ENCODE measurements around the gene CERS5.

The CERS5 gene, protein sequence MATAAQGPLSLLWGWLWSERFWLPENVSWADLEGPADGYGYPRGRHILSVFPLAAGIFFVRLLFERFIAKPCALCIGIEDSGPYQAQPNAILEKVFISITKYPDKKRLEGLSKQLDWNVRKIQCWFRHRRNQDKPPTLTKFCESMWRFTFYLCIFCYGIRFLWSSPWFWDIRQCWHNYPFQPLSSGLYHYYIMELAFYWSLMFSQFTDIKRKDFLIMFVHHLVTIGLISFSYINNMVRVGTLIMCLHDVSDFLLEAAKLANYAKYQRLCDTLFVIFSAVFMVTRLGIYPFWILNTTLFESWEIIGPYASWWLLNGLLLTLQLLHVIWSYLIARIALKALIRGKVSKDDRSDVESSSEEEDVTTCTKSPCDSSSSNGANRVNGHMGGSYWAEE

DNA sequence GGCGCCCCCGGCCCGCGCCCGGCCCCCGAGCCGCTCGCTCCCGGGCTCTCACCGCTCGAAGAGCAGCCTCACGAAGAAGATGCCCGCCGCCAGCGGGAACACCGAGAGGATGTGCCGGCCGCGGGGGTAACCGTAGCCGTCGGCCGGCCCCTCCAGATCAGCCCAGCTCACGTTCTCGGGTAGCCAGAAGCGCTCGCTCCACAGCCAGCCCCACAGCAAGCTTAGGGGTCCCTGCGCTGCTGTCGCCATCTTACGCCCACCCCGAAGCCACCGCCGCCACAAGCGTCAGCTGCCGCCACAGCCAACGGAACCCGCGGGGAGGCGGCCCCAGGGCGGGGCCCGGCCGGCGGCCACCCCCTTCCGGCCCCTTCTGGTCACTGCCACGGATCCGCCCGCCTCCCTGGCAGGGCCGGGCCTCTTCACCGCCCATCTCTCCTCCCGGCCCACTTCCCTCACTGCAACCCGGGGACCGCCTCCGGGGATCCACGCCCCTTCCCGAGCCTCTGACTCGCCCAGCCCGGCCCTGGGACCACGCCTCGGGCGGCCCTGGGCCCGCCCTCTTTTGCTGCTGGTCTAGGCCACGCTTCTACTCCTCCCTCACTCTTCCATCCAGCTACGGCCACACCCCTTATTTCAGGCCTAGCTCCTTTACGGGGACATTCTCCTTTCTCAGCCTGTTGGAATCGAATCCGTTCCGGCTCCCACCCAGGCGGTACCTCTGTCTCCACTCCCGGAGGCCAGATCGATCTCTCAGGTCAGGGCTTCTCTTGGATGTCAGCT is at the start of gene CERS5:
Gene CERS5 (minus strand): TSS at position 321 of the 780 bp plus-strand sequence. CDS start 72 bp downstream, at position 249.
- peak; percentile 99 for DNase-seq (ENCODE audit: low spot score)

DNA sequence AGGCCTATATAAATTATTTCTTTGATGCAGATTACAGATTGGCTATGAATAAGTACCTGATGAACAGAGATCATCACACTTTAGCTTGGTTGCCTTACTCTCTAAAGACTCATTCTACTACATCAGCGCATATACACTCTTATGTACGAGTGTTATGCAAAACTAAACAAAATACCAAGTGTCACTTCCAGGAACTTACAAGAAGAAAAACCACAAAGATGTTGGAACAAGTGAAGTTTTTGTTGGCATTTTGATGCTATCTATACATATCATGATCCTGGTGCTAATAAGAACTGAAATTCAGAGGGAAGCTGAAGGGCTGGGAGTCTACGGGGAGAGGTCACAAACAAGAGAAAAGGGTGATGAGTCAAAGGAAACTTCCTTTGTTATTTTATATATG is 47.9 kb upstream of the CERS5 start:
- no peak for DNase-seq (ENCODE audit: low spot score)

- no peak for DNase-seq (ENCODE audit: low spot score)
Measured at GRCh38 chr12:50214018-50214417, 46.8 kb upstream of the CERS5 start.

GRCh38 chr12:50213439-50213838 is 46.3 kb upstream of the CERS5 start:
- DNase-seq (ENCODE audit: low spot score), result no peak

DNA sequence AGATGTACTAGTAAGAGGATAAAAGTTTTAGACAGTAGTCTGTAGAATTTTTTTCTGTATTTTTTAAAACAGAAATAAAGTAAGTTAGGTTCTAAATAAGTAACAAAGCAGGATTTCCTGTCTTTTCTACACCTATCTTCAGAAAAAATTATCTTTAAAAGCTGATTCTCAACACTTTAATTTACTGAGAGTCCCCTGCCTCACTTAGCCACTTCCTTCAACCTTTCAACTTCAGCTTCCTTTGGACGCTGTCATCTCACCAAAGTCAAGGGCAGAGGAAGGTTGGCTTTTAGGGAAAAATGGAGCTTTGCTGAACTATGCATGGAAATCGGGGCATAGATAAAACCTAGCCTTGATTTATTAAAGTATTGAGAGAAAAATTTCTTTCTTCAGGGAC is 44.9 kb upstream of the CERS5 start:
- DNase-seq (ENCODE audit: low spot score), result no peak

- DNase-seq (ENCODE audit: low spot score), result no peak
Measured at GRCh38 chr12:50211392-50212070, 44.4 kb upstream of the CERS5 start.

DNA sequence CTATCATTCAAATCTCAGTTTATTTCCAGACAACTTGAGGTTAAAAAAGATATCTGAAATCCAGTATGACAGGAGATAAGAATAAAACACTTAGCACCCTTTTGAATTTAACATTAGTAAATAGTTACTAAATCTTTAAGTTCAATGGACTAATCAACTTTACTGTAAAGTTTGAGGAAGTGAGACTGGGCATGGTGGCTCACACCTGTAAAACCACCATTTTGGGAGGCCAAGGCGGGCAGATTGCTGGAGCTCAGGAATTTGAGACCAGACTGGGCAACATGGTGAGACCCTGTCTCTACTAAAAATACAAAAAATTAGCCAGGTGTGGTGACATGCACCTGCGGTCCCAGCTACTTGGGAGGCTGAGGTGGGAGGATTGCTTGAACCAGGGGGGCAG is 40.3 kb upstream of the CERS5 start:
- DNase-seq (ENCODE audit: low spot score), result no peak

DNA sequence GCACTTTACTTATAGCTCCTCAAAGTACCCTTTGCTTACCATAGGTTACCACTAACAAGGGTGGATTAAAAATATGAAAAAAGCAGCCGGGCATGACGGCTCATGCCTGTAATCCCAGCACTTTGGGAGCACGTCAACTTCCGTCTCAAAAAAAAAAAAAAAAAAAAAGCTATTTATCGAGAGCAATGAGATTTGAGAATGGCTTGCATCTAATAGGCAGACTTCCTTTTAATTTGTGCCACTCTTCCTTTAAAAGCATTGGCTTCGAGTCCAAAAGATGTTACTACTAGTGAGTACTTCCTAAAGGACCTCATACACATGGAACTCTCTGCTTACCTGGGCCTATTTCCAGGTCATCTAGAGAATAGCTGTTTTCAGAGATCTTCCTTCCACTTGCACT is 38.5 kb upstream of the CERS5 start:
- DNase-seq (ENCODE audit: low spot score), result no peak

- no peak for DNase-seq (ENCODE audit: low spot score)
Measured at GRCh38 chr12:50203691-50204090, 36.5 kb upstream of the CERS5 start.

GRCh38 chr12:50201987-50202521 is 34.9 kb upstream of the CERS5 start:
- no peak for DNase-seq (ENCODE audit: low spot score)

DNA sequence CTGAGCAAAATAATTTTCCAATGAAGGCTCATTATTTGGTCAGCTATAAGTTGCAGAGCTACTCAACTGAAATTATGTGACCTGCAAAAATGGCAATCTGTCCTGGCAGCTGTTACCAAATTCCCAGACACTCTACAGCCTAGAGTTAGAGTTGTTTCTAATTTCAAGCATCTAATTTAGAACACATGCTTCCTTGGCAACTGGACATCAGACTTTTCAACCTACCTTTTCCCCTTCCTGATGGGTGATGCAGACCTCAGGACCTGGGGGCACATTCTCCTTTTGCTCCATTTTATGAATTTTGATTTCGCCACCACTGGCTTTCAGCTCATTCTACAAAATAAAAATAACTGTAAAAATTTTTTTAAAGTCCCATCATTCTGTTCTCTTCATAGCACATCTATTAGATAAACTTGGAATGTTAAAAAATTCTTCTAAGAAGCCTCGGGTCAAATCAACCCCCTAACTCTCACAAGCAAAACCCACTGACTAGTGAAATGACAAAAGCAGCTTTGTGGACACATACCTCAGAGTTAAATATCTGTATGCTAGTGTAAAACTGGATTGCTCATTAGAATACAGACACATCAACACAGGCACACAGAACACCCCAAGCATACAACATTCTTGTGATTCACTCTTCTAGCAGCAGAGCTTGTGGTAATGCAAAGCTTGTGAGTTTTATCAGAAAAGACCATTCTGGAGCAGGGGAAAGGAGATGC is 33.5 kb upstream of the CERS5 start:
- no peak for DNase-seq (ENCODE audit: low spot score)

- no peak for DNase-seq (ENCODE audit: low spot score)
Measured at GRCh38 chr12:50198829-50199228, 31.7 kb upstream of the CERS5 start.

DNA sequence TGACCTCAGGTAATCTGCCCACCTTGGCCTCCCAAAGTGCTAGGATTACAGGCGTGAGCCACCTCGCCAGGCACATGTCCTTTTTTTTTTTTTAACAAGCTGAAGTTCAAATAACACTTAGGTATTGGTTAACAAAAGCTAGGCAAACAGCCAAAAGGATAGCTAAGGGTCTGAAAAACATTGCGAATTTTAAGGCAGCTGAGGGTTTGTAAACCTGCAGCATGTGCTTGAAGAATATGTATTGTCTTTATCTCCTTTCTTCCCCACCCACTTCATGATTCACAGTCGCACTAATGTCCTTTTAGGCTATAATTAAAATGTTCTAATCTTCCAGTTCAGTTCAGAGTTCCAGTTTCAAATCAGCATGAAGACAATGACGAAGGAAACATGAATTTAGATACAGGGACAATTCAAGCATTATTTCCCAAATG is 30.1 kb upstream of the CERS5 start:
- DNase-seq (ENCODE audit: low spot score), result no peak

GRCh38 chr12:50196537-50196936 is 29.4 kb upstream of the CERS5 start:
- no peak for DNase-seq (ENCODE audit: low spot score)

- DNase-seq (ENCODE audit: low spot score), result no peak
Measured at GRCh38 chr12:50195832-50196231, 28.7 kb upstream of the CERS5 start.

GRCh38 chr12:50192908-50193307 is 25.7 kb upstream of the CERS5 start:
- DNase-seq (ENCODE audit: low spot score), result no peak

GRCh38 chr12:50192236-50192635 is 25.1 kb upstream of the CERS5 start:
- DNase-seq (ENCODE audit: low spot score), result no peak

DNA sequence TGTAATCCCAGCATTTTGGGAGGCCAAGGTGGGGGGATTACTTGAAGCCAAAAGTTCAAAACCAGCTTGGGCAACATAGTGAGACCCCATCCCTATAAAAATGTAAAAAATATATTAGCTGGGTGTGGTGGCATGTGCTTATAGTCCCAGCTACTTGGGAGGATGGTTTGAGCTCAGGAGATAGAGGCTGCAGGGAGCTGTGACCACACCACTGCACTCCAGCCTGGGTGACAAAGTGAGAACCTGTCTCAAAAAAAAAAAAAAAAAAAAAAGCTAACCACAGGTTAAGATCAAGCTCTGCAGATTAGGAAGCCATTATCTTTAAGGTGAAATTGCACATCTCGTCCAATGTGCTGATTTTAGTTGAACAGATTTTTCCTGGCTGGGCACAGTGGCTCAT is 23.7 kb upstream of the CERS5 start:
- DNase-seq (ENCODE audit: low spot score), result no peak

- no peak for DNase-seq (ENCODE audit: low spot score)
Measured at GRCh38 chr12:50188875-50189575, 21.9 kb upstream of the CERS5 start.

DNA sequence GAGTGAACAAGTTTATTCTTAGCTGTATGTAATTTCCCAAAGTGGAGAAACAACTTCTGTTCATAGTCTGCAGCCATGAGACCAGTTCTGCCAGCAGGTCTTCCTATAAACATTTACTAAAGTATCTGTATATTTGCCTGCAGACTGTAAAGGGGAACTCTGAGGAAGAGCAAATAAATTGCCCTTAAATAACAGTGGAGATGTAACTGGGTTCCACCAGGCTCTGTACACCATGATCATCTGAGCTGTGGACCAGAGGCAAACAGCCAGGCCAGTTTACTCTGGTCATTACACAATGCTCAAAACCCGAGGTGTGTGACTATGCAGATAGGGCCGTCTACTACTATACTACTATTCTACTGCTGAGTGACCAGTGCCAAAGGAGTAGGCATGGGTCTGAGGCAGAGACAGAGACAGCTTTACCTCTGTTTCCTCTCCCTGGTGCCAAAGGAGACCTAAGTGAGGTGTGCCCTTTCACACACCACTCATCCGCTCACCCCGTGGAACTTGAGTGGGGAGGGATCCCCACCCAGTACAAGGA is 21.1 kb upstream of the CERS5 start:
- DNase-seq (ENCODE audit: low spot score), result no peak
